ENCODE results near the gene MYOM1. TPM values are rescaled to one million over a fixed set of nuclear protein-coding genes. Genes with fewer than 3 reads are reported as not detected.

Gene MYOM1
- total and polyA plus RNA-seq, 10 donors, result 1.2 to 6.2 (median 2.0) TPM

DNA sequence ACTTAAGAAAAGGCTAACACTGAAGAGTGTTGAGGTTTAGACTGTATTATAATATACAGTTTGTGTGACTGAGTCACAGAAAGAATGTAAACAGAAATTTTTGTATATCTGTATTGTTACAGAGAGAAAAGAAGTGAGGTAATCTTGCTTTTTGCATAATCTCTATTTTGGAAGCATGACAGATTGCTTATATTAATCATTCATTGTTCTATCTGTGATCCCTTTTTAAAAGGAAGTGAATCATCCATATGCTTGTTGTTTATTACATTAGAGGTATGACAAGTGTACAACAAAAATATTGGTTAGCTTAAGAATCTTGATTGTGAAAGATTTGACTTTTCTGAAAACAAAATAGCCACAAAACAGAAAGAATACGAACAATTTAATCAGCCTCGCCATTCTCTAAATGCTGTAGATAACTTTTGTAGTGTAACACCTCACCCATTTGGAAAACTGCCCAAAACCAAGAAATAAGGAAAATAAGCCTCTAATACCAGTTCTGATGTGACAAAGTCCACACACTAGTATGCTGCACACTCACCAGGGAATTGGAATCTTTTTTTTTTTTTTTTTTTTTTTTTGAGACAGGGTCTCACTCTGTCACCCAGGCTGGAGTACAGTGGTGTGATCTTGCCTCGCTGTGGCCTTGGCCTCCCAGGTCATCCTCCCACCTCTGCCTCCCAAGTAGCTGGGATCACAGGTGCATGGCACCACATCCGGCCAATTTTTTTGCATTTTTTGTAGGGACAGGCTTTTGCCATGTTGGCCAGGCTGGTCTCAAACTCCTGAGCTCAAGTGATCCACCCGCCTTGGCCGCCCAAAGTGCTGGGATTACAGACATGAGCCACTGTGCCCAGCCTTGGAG is 115.3 kb downstream of the MYOM1 start:
- Histone ChIP-seq H3K36me3 (no peaks in the 10 kb centered on the region), H3K27ac (no peak overlapping the region), H3K9me3 (no peaks in the 10 kb centered on the region), H3K27me3 (replicated peaks in 1 of 7) (no peaks in the 10 kb centered on the region), H3K4me1 (peaks cover 0 to 7% (median 0%) of the 10 kb centered on the region in 6 donors), H3K4me3 (no peak overlapping the region)
- intact Hi-C loops (cut with DNase I; ENCODE audit: low total_unique reads), result no loop called here
- no peak for DNase-seq
- WGBS, 5 donors, result 88 to 93% (median 92%) methylated on average over 6 of the region's 6 CpGs
- TF ChIP-seq POLR2A (IDR thresholded peaks at IDR 0.05), result no peak
- no peak for TF ChIP-seq POLR2AphosphoS5 (IDR thresholded peaks at IDR 0.05)
- TF ChIP-seq, protein P1, sequence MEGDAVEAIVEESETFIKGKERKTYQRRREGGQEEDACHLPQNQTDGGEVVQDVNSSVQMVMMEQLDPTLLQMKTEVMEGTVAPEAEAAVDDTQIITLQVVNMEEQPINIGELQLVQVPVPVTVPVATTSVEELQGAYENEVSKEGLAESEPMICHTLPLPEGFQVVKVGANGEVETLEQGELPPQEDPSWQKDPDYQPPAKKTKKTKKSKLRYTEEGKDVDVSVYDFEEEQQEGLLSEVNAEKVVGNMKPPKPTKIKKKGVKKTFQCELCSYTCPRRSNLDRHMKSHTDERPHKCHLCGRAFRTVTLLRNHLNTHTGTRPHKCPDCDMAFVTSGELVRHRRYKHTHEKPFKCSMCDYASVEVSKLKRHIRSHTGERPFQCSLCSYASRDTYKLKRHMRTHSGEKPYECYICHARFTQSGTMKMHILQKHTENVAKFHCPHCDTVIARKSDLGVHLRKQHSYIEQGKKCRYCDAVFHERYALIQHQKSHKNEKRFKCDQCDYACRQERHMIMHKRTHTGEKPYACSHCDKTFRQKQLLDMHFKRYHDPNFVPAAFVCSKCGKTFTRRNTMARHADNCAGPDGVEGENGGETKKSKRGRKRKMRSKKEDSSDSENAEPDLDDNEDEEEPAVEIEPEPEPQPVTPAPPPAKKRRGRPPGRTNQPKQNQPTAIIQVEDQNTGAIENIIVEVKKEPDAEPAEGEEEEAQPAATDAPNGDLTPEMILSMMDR (IDR thresholded peaks at IDR 0.05 in 8 of 11, conservative IDR thresholded peaks at IDR 0.05 in 3 of 11), result no peak

DNA sequence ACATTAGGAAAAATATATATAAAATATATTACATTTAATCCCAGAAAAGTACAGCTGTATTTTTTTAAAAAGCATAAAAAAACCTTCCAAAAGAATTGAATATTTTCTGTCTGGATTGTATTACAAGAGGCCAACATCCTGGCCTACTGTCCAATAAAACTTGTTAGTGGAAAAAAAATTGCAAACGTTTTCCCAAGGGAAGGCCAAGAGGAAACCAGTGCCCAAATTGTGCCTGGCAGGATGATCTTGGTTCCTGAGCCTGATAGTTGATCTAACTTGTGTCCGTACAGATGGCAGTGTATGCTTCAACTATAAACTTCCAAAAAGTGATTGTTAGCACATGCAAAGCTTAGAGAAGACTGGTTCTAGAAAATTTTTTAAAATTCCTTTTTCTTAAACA is 116.2 kb downstream of the MYOM1 start:
- no peak overlapping the region for H3K27ac ChIP-seq
- H3K27me3 ChIP-seq (replicated peaks in 1 of 7), result no peaks in the 10 kb centered on the region
- intact Hi-C loops (cut with DNase I; ENCODE audit: low total_unique reads), result no loop called here
- H3K9me3 ChIP-seq, result no peaks in the 10 kb centered on the region
- DNase-seq, result no peak
- H3K4me1 ChIP-seq, result peaks cover 0 to 7% (median 0%) of the 10 kb centered on the region in 6 donors
- H3K36me3 ChIP-seq, result no peaks in the 10 kb centered on the region
- no peak overlapping the region for H3K4me3 ChIP-seq
- TF ChIP-seq, protein P1 (IDR thresholded peaks at IDR 0.05 in 8 of 11, conservative IDR thresholded peaks at IDR 0.05 in 3 of 11), result no peak
- no peak for TF ChIP-seq POLR2A (IDR thresholded peaks at IDR 0.05)
- no peak for TF ChIP-seq POLR2AphosphoS5 (IDR thresholded peaks at IDR 0.05)
- 46 to 79% (median 66%) methylated on average over 2 of the region's 2 CpGs for WGBS, 5 donors

DNA sequence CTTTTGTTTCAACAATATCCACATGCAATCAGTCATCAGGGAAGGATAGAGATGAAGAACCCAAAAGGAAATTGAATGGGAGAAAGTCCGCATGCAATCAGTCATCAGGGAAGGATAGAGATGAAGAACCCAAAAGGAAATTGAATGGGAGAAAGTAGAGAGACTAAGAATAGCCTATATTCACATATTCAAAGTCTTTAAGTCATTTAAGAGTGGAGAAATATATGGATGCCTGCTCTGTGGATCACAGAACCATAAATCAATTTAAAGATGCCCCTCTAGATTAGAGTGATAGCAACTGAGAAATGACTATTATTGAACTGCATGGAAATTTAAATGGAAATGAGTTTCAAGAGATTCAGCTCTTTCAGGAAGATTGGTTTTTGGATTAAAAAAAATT is 116.8 kb downstream of the MYOM1 start:
- TF ChIP-seq POLR2A (IDR thresholded peaks at IDR 0.05) (no peak), POLR2AphosphoS5 (IDR thresholded peaks at IDR 0.05) (no peak)
- TF ChIP-seq, protein P1 (IDR thresholded peaks at IDR 0.05 in 8 of 11, conservative IDR thresholded peaks at IDR 0.05 in 3 of 11), result no peak
- Histone ChIP-seq H3K4me1 (peaks cover 0 to 7% (median 0%) of the 10 kb centered on the region in 6 donors), H3K27me3 (replicated peaks in 1 of 7) (no peaks in the 10 kb centered on the region), H3K27ac (no peak overlapping the region), H3K36me3 (no peaks in the 10 kb centered on the region), H3K4me3 (no peak overlapping the region), H3K9me3 (no peaks in the 10 kb centered on the region)
- 92 to 98% (median 95%) methylated on average over 1 of the region's 1 CpG for WGBS, 5 donors
- DNase-seq, result no peak
- intact Hi-C loops (cut with DNase I; ENCODE audit: low total_unique reads), result no loop called here

DNA sequence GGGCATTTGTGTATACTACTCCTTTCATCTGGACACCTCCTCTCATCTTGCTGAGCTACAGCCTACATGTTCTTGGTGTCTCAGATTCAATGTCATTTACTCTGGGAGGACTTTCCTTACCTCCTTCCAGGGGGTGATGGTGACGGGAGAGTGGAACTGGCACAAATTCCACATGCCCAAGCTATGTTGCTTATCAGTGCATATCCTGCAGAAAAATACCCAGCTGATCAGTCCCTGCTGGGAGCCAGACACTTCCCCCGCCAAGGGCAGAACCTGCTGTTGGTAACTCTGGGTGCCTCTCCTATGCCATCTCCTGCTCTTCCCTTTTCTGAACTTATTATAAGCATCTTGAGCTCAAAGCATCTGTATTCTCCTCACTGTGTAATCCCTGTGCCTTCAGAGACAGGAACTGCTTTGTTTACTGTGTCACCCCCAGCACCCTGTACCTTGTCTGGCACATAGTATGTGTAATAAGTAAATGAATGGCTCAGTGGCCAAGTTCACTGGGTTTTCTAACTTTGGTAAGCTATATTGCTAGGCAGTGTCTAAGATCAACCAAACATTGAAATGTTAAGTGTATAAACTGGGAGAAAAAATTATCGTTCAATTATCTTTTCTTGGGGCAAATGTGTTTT is 119.2 kb downstream of the MYOM1 start:
- H3K36me3 ChIP-seq, result no peaks in the 10 kb centered on the region
- no peak for DNase-seq
- no peaks in the 10 kb centered on the region for H3K9me3 ChIP-seq
- no peak overlapping the region for H3K27ac ChIP-seq
- H3K4me1 ChIP-seq, result peaks cover 0 to 14% (median 3%) of the 10 kb centered on the region in 6 donors
- intact Hi-C loops (cut with DNase I; ENCODE audit: low total_unique reads), result no loop called here
- H3K4me3 ChIP-seq, result no peak overlapping the region
- TF ChIP-seq, protein P1 (IDR thresholded peaks at IDR 0.05 in 8 of 11, conservative IDR thresholded peaks at IDR 0.05 in 3 of 11), result no peak
- TF ChIP-seq POLR2AphosphoS5 (IDR thresholded peaks at IDR 0.05), result no peak
- TF ChIP-seq POLR2A (IDR thresholded peaks at IDR 0.05), result no peak
- H3K27me3 ChIP-seq (replicated peaks in 1 of 7), result no peaks in the 10 kb centered on the region
- 62 to 92% (median 83%) methylated on average over 3 of the region's 3 CpGs for WGBS, 5 donors

Data from spleen (tissue), 11 donors.